Stimulated activated memory B cell treated with anti-CD40 and anti-IgM and Interleukin-4, amounts not matched to agents 10 μg/mL and 1 μg/mL and 100 μg/mL, for 72 hours (primary cell): Measurements from ENCODE around the gene COBLL1.
"Not testable (repeated sequence)": the region's sequence is repeated elsewhere in the genome, so short reads cannot be mapped to it uniquely, and the experiment has no call there.

Experiments used
- ATAC-seq: fragments of 150-1000 bp; cut with Tn5 transposase; 2 replicates; pipeline ENCODE4 v1.10.0; 2021
- H3K27ac Mint-ChIP-seq: one replicate; pipeline ENCODE4 v1.8.0; 2022; ENCODE audit warnings: mild to moderate bottlenecking, mixed read lengths
- H3K27me3 Mint-ChIP-seq: one replicate; pipeline ENCODE4 v1.8.0; 2022; ENCODE audit warnings: mixed read lengths
- H3K36me3 Mint-ChIP-seq: one replicate; pipeline ENCODE4 v1.8.0; 2022; ENCODE audit warnings: mixed read lengths
- H3K4me1 Mint-ChIP-seq: one replicate; pipeline ENCODE4 v1.8.0; 2022; ENCODE audit warnings: mixed read lengths
- H3K4me3 Mint-ChIP-seq: one replicate; pipeline ENCODE4 v1.8.0; 2022; ENCODE audit warnings: mild to moderate bottlenecking, moderate library complexity, mixed read lengths
- H3K9me3 Mint-ChIP-seq: one replicate; pipeline ENCODE4 v1.8.0; 2022; ENCODE audit warnings: mixed read lengths

Gene COBLL1

DNA sequence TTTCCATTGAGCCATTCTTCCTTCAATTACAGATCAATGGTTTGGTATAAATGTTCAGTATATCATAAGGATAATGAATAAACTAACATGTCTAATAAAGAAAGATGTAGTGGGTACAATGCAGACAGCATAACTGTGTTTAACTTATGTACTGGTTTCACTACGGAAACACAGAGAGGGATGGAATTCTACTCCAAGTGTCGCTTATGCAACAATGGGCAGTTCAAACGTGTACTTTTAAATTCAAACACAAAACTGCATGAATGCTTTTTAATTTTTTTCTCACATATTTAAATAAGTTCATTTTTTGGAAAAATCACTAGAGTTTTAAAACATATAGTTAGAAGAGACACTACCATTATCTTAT lies 74.7 kb downstream of the COBLL1 start:
- no peak for ATAC-seq
- Mint-ChIP-seq H3K4me1 (peaks cover 22% of the 10 kb centered on the region), H3K27ac (no peak overlapping the region), H3K36me3 (no peaks in the 10 kb centered on the region), H3K4me3 (no peak overlapping the region), H3K27me3 (no peaks in the 10 kb centered on the region), H3K9me3 (no peaks in the 10 kb centered on the region)

DNA sequence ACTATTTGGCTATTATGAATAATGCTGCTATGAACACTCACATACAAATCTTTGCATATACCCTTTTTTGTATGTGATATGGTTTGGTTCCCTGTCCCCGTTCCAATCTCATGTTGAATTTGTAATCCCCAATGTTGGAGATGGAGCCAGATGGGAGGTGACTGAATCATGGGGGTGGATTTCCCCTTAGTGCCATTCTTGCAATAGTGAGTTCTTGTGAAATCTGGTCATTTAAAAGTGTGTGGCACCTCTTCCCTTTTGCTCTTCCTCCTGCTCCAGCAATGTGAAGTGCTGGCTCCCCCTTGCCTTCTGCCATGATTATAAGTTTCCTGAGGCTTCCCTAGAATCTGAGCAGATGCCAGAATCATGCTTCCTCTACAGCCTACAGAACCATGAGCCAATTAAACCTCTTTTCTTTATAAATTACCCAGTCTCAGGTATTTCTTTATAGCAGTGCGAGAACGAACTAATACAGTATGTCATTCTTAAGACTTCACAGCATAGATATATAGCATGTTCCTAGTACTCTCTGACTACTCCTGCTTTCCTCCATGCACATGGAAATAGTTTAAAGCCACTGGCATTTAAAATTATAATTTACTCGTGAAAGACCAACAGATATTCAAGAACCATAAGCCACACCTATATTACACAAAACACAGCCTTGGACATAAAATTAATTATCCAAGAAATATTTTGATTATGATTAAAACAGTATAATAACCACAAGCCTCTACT lies 75.2 kb downstream of the COBLL1 start:
- Mint-ChIP-seq H3K9me3 (no peaks in the 10 kb centered on the region), H3K4me1 (peaks cover 28% of the 10 kb centered on the region), H3K4me3 (no peak overlapping the region), H3K36me3 (no peaks in the 10 kb centered on the region), H3K27me3 (no peaks in the 10 kb centered on the region), H3K27ac (peak overlapping the region; percentile 74)
- ATAC-seq: no peak

DNA sequence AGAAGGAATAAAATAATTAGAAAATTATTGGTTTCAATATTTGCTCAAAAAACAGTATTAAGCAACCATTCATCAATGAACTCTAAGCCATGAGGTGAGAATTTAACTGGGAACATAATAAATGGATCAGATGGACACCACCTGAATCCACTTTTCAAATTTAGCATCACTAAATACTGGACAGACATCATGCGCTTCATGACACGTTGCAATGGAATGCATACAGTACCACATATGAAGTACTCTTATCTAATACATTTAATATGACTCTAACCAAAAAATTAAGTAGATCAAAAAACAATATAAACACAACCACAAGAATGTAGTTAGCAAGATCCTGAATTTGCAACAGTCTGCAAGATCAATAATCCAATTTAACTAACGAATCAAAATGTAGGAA lies 76.6 kb downstream of the COBLL1 start:
- ATAC-seq: no peak
- H3K4me1 Mint-ChIP-seq: peaks cover 29% of the 10 kb centered on the region

GRCh38 chr2:164764474-164764873 lies 77.1 kb downstream of the COBLL1 start:
- no peaks in the 10 kb centered on the region for H3K9me3 Mint-ChIP-seq
- no peak for ATAC-seq
- H3K27me3 Mint-ChIP-seq: no peaks in the 10 kb centered on the region
- H3K36me3 Mint-ChIP-seq: peaks cover 7% of the 10 kb centered on the region
- no peak overlapping the region for H3K4me3 Mint-ChIP-seq
- H3K27ac Mint-ChIP-seq: no peak overlapping the region
- peaks cover 29% of the 10 kb centered on the region for H3K4me1 Mint-ChIP-seq

More for the DNA sequence above, 76.6 kb downstream of the COBLL1 start:
- no peak overlapping the region for H3K4me3 Mint-ChIP-seq
- H3K9me3 Mint-ChIP-seq: no peaks in the 10 kb centered on the region
- H3K36me3 Mint-ChIP-seq: peaks cover 2% of the 10 kb centered on the region
- H3K27ac Mint-ChIP-seq: no peak overlapping the region
- no peaks in the 10 kb centered on the region for H3K27me3 Mint-ChIP-seq

DNA sequence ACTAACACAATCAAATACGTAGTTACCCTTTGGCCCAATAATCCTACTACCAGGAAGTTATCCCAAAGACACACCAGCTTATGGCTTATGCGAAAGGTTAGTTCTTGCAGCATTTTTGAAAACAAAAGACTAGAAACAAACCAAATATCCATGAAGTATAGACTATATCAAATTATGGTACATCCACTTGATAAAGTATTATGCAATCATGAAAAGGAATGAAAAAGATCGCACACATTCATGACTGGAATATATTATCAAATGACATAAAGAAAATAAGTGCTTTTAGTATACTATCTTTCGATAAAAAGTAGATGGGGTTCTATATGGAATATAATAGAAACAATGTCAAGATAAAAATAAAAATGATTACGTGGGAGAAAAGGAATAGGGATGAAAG lies 78.2 kb downstream of the COBLL1 start:
- Mint-ChIP-seq H3K4me1 (peaks cover 31% of the 10 kb centered on the region), H3K36me3 (peaks cover 7% of the 10 kb centered on the region), H3K27me3 (no peaks in the 10 kb centered on the region), H3K4me3 (no peak overlapping the region), H3K27ac (peak overlapping the region; percentile 96), H3K9me3 (no peaks in the 10 kb centered on the region)
- ATAC-seq: no peak

- H3K4me1 Mint-ChIP-seq: peaks cover 40% of the 10 kb centered on the region
- ATAC-seq: peak; percentile 68
- no peaks in the 10 kb centered on the region for H3K9me3 Mint-ChIP-seq
- H3K36me3 Mint-ChIP-seq: peaks cover 7% of the 10 kb centered on the region
- H3K4me3 Mint-ChIP-seq: peak overlapping the region; percentile 99
- no peaks in the 10 kb centered on the region for H3K27me3 Mint-ChIP-seq
- peak overlapping the region; percentile 96 for H3K27ac Mint-ChIP-seq
These were observed 79.7 kb downstream of the COBLL1 start for GRCh38 chr2:164761737-164762460.

DNA sequence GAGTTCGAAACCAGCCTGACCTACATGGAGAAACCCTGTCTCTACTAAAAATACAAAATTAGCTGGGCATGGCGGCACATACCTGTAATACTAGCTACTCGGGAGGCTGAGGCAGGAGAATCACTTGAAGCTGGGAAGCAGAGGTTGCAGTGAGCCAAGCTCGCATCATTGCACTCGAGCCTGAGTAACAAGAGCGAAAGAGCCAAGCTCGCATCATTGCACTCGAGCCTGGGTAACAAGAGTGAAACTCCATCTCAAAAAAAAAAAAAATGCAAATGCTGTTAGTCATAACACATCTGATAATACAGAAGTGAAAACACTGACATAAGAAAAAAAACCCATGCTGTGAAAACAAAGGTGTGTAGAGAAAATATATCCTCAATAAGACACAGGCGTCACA lies 80.4 kb downstream of the COBLL1 start:
- H3K36me3 Mint-ChIP-seq, H3K9me3 Mint-ChIP-seq, H3K27me3 Mint-ChIP-seq: not testable (repeated sequence)
- H3K4me3 Mint-ChIP-seq: peak overlapping the region; percentile 99
- peaks cover 39% of the 10 kb centered on the region for H3K4me1 Mint-ChIP-seq
- H3K27ac Mint-ChIP-seq: peak overlapping the region; percentile 96
- ATAC-seq: peak; percentile 97

DNA sequence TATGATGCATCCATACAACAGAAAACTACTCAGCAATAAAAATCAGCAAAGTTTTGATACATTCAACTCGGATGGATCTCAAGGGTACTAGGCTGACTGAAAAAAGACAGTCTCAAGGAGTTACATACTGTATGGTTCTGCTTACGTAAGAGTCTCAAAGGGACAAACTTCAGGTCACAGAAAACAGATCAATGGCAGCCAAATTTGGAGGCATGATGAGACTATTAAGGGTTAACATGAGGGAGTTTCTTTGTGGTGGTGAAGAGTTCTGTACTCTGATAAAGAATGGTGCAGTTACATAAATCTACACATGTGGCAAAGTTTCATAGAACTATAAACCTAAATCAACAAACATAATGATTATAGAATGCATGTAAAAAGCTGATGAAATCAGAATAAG lies 81.4 kb downstream of the COBLL1 start:
- no peak for ATAC-seq
- H3K27me3 Mint-ChIP-seq: no peaks in the 10 kb centered on the region
- peak overlapping the region; percentile 96 for H3K27ac Mint-ChIP-seq
- H3K9me3 Mint-ChIP-seq: no peaks in the 10 kb centered on the region
- H3K4me1 Mint-ChIP-seq: peaks cover 42% of the 10 kb centered on the region
- peak overlapping the region; percentile 99 for H3K4me3 Mint-ChIP-seq
- peaks cover 7% of the 10 kb centered on the region for H3K36me3 Mint-ChIP-seq

DNA sequence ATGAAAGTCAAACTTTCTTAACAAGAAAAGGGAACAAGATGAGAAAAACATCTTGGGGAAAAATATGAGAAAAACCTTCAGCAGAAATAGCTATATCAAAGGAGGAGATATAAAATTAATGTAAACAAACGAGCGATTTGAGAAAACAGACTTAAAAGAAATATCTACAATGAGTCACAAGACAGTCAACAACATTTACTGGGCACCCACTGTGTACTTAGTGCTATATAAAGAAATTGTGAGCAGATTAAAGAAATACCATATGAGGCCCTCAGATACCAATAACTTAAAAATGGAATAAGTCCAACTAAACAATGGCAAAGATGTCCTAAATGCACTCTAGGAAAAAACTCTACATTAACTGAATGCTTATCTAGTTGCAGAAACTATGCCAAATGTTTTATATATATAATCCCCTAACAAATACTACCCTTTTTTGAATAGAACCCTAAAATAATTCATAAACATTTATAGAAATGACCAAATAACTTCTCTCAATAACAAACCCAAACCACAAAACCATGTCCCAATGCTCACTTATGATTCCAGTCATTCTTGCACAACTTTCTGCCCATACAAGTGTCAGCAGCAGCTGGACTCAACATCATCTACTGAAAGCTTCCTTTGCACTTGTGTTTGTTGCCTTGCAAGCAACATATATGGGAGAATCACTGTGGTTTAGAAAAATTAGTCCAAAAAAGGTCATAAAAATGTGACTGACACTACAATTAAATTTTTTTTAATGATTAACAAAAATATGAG lies 83.5 kb downstream of the COBLL1 start:
- peaks cover 15% of the 10 kb centered on the region for H3K36me3 Mint-ChIP-seq
- no peaks in the 10 kb centered on the region for H3K9me3 Mint-ChIP-seq
- H3K27me3 Mint-ChIP-seq: no peaks in the 10 kb centered on the region
- ATAC-seq: no peak
- H3K27ac Mint-ChIP-seq: peak overlapping the region; percentile 96
- H3K4me1 Mint-ChIP-seq: peaks cover 55% of the 10 kb centered on the region
- peak overlapping the region; percentile 84 for H3K4me3 Mint-ChIP-seq

GRCh38 chr2:164756773-164757172 lies 84.8 kb downstream of the COBLL1 start:
- H3K9me3 Mint-ChIP-seq: no peaks in the 10 kb centered on the region
- H3K27ac Mint-ChIP-seq: peak overlapping the region; percentile 96
- H3K27me3 Mint-ChIP-seq: no peaks in the 10 kb centered on the region
- peak overlapping the region; percentile 64 for H3K4me3 Mint-ChIP-seq
- no peak for ATAC-seq
- H3K4me1 Mint-ChIP-seq: peaks cover 52% of the 10 kb centered on the region
- H3K36me3 Mint-ChIP-seq: peaks cover 22% of the 10 kb centered on the region

- H3K27me3 Mint-ChIP-seq: no peaks in the 10 kb centered on the region
- peak overlapping the region; percentile 96 for H3K27ac Mint-ChIP-seq
- no peak for ATAC-seq
- peaks cover 54% of the 10 kb centered on the region for H3K4me1 Mint-ChIP-seq
- peak overlapping the region; percentile 44 for H3K4me3 Mint-ChIP-seq
- peaks cover 27% of the 10 kb centered on the region for H3K36me3 Mint-ChIP-seq
- H3K9me3 Mint-ChIP-seq: no peaks in the 10 kb centered on the region
These were observed 85.7 kb downstream of the COBLL1 start for GRCh38 chr2:164755952-164756351.

- peak overlapping the region; percentile 67 for H3K4me3 Mint-ChIP-seq
These were observed 87.2 kb downstream of the COBLL1 start for GRCh38 chr2:164754157-164755093.

DNA sequence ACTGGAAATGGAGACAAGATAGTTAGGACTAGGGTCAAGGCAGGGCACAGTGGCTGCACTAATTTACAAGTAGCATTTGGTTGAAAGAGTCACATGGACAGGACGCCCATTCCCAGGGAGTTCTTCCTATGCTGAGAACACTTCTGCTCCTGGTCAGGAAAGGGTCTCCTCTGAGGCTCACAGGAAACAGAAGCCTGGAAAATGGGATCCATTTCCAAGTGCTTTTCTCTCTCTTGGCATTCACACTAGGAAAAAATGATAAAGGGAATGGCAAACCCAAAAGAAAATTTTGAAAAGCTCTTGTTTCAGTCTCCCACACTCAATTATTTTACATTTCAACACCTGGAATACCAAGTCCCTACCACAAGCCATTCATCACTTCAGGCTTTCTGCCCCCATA lies 88.7 kb downstream of the COBLL1 start:
- ATAC-seq: no peak
- H3K27me3 Mint-ChIP-seq: no peaks in the 10 kb centered on the region
- peaks cover 64% of the 10 kb centered on the region for H3K4me1 Mint-ChIP-seq
- H3K9me3 Mint-ChIP-seq: no peaks in the 10 kb centered on the region
- H3K36me3 Mint-ChIP-seq: peaks cover 32% of the 10 kb centered on the region
- H3K27ac Mint-ChIP-seq: peak overlapping the region; percentile 96
- H3K4me3 Mint-ChIP-seq: no peak overlapping the region

More at GRCh38 chr2:164754157-164755093, 87.2 kb downstream of the COBLL1 start:
- Mint-ChIP-seq H3K9me3 (no peaks in the 10 kb centered on the region), H3K27ac (peak overlapping the region; percentile 96), H3K4me1 (peaks cover 68% of the 10 kb centered on the region), H3K36me3 (peaks cover 32% of the 10 kb centered on the region), H3K27me3 (no peaks in the 10 kb centered on the region)
- ATAC-seq: peak; percentile 91

GRCh38 chr2:164747783-164748433 lies 93.7 kb downstream of the COBLL1 start:
- peaks cover 22% of the 10 kb centered on the region for H3K36me3 Mint-ChIP-seq
- H3K4me1 Mint-ChIP-seq: peaks cover 66% of the 10 kb centered on the region
- no peaks in the 10 kb centered on the region for H3K9me3 Mint-ChIP-seq
- no peak for ATAC-seq
- no peaks in the 10 kb centered on the region for H3K27me3 Mint-ChIP-seq
- peak overlapping the region; percentile 71 for H3K27ac Mint-ChIP-seq
- H3K4me3 Mint-ChIP-seq: no peak overlapping the region
